Kidney (tissue), 14 donors: ENCODE data around the gene BANF1. TPM values are rescaled to one million over a fixed set of nuclear protein-coding genes. Genes with fewer than 3 reads are reported as not detected.

Experiments used
- DNase-seq, 5 donors: peaks; one replicate each; pipeline ENCODE4 v3.0.0-alpha.2; 2013 to 2020
- FAIRE-seq: peaks from 2 replicates; lab custom pipeline; 2012; peaks lifted over from hg19 to GRCh38; lab: Jason Lieb, UNC
- H3K27ac ChIP-seq, 2 donors: one replicate each; pipeline ENCODE4 v1.7.0; 2013; ENCODE audit warnings: low read depth in 2 of 2, low read length in 2 of 2, inconsistent platforms in 1 of 2
- H3K27me3 ChIP-seq: one replicate; pipeline ENCODE4 v1.7.1; 2013; ENCODE audit warnings: low read length, inconsistent platforms; ENCODE audit not compliant: control insufficient read depth, insufficient read depth
- H3K36me3 ChIP-seq, 3 donors: one replicate each; pipeline versions ENCODE4 v1.7.0 to v1.7.1; 2013; ENCODE audit warnings: low read length in 3 of 3, control low read depth in 1 of 3, inconsistent platforms in 1 of 3; ENCODE audit not compliant: insufficient read depth in 3 of 3, control insufficient read depth in 2 of 3
- H3K4me1 ChIP-seq, 3 donors: one replicate each; pipeline versions ENCODE4 v1.7.0 to v1.7.1; 2013; ENCODE audit warnings: low read length in 3 of 3, inconsistent platforms in 1 of 3, low read depth in 1 of 3; ENCODE audit not compliant: control insufficient read depth in 2 of 3, insufficient read depth in 2 of 3
- H3K4me3 ChIP-seq, 3 donors: one replicate each; pipeline versions ENCODE4 v1.7.0 to v1.8.1; 2013; ENCODE audit warnings: low read length in 3 of 3, control low read depth in 1 of 3, inconsistent platforms in 1 of 3
- H3K9ac ChIP-seq, 3 donors: one replicate each; pipeline versions ENCODE4 v1.7.0 to v1.7.1; 2013; ENCODE audit warnings: low read length in 3 of 3, control low read depth in 1 of 3, inconsistent platforms in 1 of 3
- H3K9me3 ChIP-seq, 3 donors: one replicate each; pipeline versions ENCODE4 v1.7.0 to v1.7.1; 2013; ENCODE audit warnings: low read length in 3 of 3, control low read depth in 1 of 3, inconsistent platforms in 1 of 3; ENCODE audit not compliant: control insufficient read depth in 2 of 3, insufficient read depth in 1 of 3
- CTCF ChIP-seq: IDR thresholded peaks from 3 replicates; pipeline ENCODE4 v1.5.1; 2012; ENCODE audit warnings: mild to moderate bottlenecking, moderate library complexity, borderline replicate concordance; ENCODE audit not compliant: insufficient read depth; ENCODE audit errors: extremely low read depth
- intact Hi-C: fragments of 100-400 bp; cut with DNase I; formaldehyde crosslinking; loops from one replicate; pipeline ENCODE4 v1.11.1; 2022
- polyA plus RNA-seq: library from polyadenylated mRNA; stranded (reverse); fragments of 350-450 nt; fragmentation: Illumina TruSeq; extraction: RNeasy Lipid Tissue Mini Kit (QIAGEN cat#74804); gene quantifications from one replicate; pipeline ENCODE4 v1.2.3, GENCODE V29; 2014; ENCODE audit warnings: low read depth, low replicate concordance; ENCODE audit not compliant: insufficient read depth
- total RNA-seq: library from RNA; stranded (reverse); fragmentation: NEBNext Ultra II Directional; extraction: Animal tissue kit (Norgen Biotek cat#: 25700); gene quantifications from one replicate; pipeline ENCODE4 v1.2.1, GENCODE V29; 2021
- donor health status: control.
- donor health status: control.
- donor health status: control.
- donor health status: control.
- donor health status: control.
- donor health status: DM: yes; HTN: yes; CAD: no.
- donor health status: Normal renal cell carcinoma (clear cell type).

The BANF1 gene
- total and polyA plus RNA-seq, 2 donors from 2014 or later = 181 to 186 TPM

GRCh38 chr11:65981972-65982823 is 20.1 kb upstream of the BANF1 start:
- DNase-seq = peak in 1 of 5 donors; percentile 59
- no peak overlapping the region for H3K4me3 ChIP-seq
- no peak overlapping the region for H3K9ac ChIP-seq
- no peaks in the 10 kb centered on the region for H3K9me3 ChIP-seq
- peaks cover 0 to 16% (median 0%) of the 10 kb centered on the region in 3 donors for H3K36me3 ChIP-seq
- intact Hi-C loops = loop anchor here (10.0 kb wide), 1 partner anchor 97 kb away; the partner anchor contains the start of gene FIBP
- H3K4me1 ChIP-seq = no peaks in the 10 kb centered on the region
- FAIRE-seq = no peak
- no peaks in the 10 kb centered on the region for H3K27me3 ChIP-seq
- no peak overlapping the region for H3K27ac ChIP-seq
- no peak for TF ChIP-seq CTCF

GRCh38 chr11:65982824-65983588 is 19.3 kb upstream of the BANF1 start:
- H3K9me3 ChIP-seq = no peaks in the 10 kb centered on the region
- intact Hi-C loops = loop anchor here (10.0 kb wide), 1 partner anchor 98 kb away; the partner anchor contains the start of gene FIBP
- H3K9ac ChIP-seq = no peak overlapping the region
- peaks cover 0 to 8% (median 0%) of the 10 kb centered on the region in 3 donors for H3K36me3 ChIP-seq
- H3K27ac ChIP-seq = no peak overlapping the region
- no peaks in the 10 kb centered on the region for H3K27me3 ChIP-seq
- H3K4me1 ChIP-seq = no peaks in the 10 kb centered on the region
- no peak for FAIRE-seq
- no peak for TF ChIP-seq CTCF
- no peak overlapping the region for H3K4me3 ChIP-seq
- DNase-seq = peak in 1 of 5 donors; percentile 37

- no peak overlapping the region for H3K27ac ChIP-seq
- no peak for TF ChIP-seq CTCF
- H3K9ac ChIP-seq = no peak overlapping the region
- no peak for FAIRE-seq
- intact Hi-C loops = loop anchor here (10.0 kb wide), 1 partner anchor 99 kb away; the partner anchor contains the start of gene FIBP
- DNase-seq = peak in 1 of 5 donors; percentile 33
- peaks cover 0 to 8% (median 0%) of the 10 kb centered on the region in 3 donors for H3K36me3 ChIP-seq
- no peaks in the 10 kb centered on the region for H3K27me3 ChIP-seq
- no peaks in the 10 kb centered on the region for H3K9me3 ChIP-seq
- no peak overlapping the region for H3K4me3 ChIP-seq
- no peaks in the 10 kb centered on the region for H3K4me1 ChIP-seq
Observed at GRCh38 chr11:65983589-65983987, 18.7 kb upstream of the BANF1 start.
